ENCODE results near the gene PRKRIP1.

The PRKRIP1 gene

GRCh38 chr7:102392330-102392729, 3.8 kb upstream of the PRKRIP1 start (continued):
- no peak for TF ChIP-seq ZNF175 (tag by site-specific recombination; IDR thresholded peaks at IDR 0.05)

- Histone ChIP-seq H3K9me3 (ENCODE audit: control insufficient read depth, insufficient read depth, low read depth, low read length) (no peaks in the 10 kb centered on the region), H3K36me3 (ENCODE audit: control insufficient read depth in 2 of 2, insufficient read depth in 1 of 2, low read length in 2 of 2) (peaks cover 9 to 20% of the 10 kb centered on the region in 2 experiments), H3K4me1 (ENCODE audit: control insufficient read depth, insufficient read depth, low read length) (no peaks in the 10 kb centered on the region), H3K4me3 (ENCODE audit: low read depth, low read length) (no peak overlapping the region), H3K27ac (ENCODE audit: extremely low read depth, low read depth, low read length) (no peak overlapping the region)
- TF ChIP-seq ZNF239 (tag by site-specific recombination; IDR thresholded peaks at IDR 0.05) (no peak), KLF17 (tag by site-specific recombination; IDR thresholded peaks at IDR 0.05) (no peak), ZNF132 (tag by site-specific recombination; IDR thresholded peaks at IDR 0.05; ENCODE audit: borderline replicate concordance) (no peak), WT1 (tag by site-specific recombination; IDR thresholded peaks at IDR 0.05) (no peak), ZNF221 (tag by site-specific recombination; IDR thresholded peaks at IDR 0.05; ENCODE audit: borderline replicate concordance) (no peak), ZNF211 (tag by site-specific recombination; IDR thresholded peaks at IDR 0.05; ENCODE audit: low read depth) (no peak), ZNF785 (tag by site-specific recombination; IDR thresholded peaks at IDR 0.05) (no peak), ZFP37 (tag by site-specific recombination; IDR thresholded peaks at IDR 0.05) (no peak), PRDM4 (tag by site-specific recombination; IDR thresholded peaks at IDR 0.05) (no peak), ZNF514 (tag by site-specific recombination; IDR thresholded peaks at IDR 0.05) (no peak), SP3 (tag by site-specific recombination; IDR thresholded peaks at IDR 0.05) (no peak), ZNF175 (tag by site-specific recombination; IDR thresholded peaks at IDR 0.05) (no peak), ZNF639 (tag by site-specific recombination; IDR thresholded peaks at IDR 0.05) (no peak), ZNF18 (tag by site-specific recombination; IDR thresholded peaks at IDR 0.05) (no peak), ZNF169 (tag by site-specific recombination; IDR thresholded peaks at IDR 0.05) (no peak), TCF7L2 (IDR thresholded peaks at IDR 0.05; ENCODE audit: borderline replicate concordance, low read depth, low read length) (no peak), KLF1 (tag by site-specific recombination; IDR thresholded peaks at IDR 0.05) (no peak), ZFP69B (tag by site-specific recombination; IDR thresholded peaks at IDR 0.05) (no peak), BCL6B (tag by site-specific recombination; IDR thresholded peaks at IDR 0.05) (no peak)
- ChIA-PET POLR2A (interaction anchor here (0.7 kb wide), 2 partner anchors 109 to 131 kb away, joined by 3 to 4 read pairs; no protein-coding TSS in a partner anchor), CTCF (interaction anchor here (0.5 to 7.0 kb wide), 5 partner anchors 11 to 903 kb away, joined by 3 to 89 read pairs (median 3); no protein-coding TSS in a partner anchor)
Measured at GRCh38 chr7:102393467-102393866, 2.7 kb upstream of the PRKRIP1 start.
